ENCODE measurements around the gene IFTAP.
"Not testable (repeated sequence)": the region's sequence is repeated elsewhere in the genome, so short reads cannot be mapped to it uniquely, and the experiment has no call there.

IFTAP gene

GRCh38 chr11:36638556-36638955 lies 44.3 kb downstream of the IFTAP start:
- Histone ChIP-seq H3K9me3 (ENCODE audit: control insufficient read depth, insufficient read depth, low read length) (no peaks in the 10 kb centered on the region), H3K9ac (ENCODE audit: low read depth, low read length) (no peak overlapping the region), H3K4me1 (ENCODE audit: insufficient read depth, low read length) (no peaks in the 10 kb centered on the region), H3K36me3 (ENCODE audit: insufficient read depth, low read length) (no peaks in the 10 kb centered on the region)

GRCh38 chr11:36657610-36658267 lies 63.4 kb downstream of the IFTAP start:
- Histone ChIP-seq H3K4me1 (ENCODE audit: insufficient read depth, low read length) (no peaks in the 10 kb centered on the region), H3K36me3 (ENCODE audit: insufficient read depth, low read length) (no peaks in the 10 kb centered on the region), H3K9ac (ENCODE audit: low read depth, low read length) (no peak overlapping the region), H3K9me3 (ENCODE audit: control insufficient read depth, insufficient read depth, low read length) (no peaks in the 10 kb centered on the region)

- H3K9ac ChIP-seq (ENCODE audit: low read depth, low read length); H3K36me3 ChIP-seq (ENCODE audit: insufficient read depth, low read length); H3K4me1 ChIP-seq (ENCODE audit: insufficient read depth, low read length); H3K9me3 ChIP-seq (ENCODE audit: control insufficient read depth, insufficient read depth, low read length): not testable (repeated sequence)
Measured at GRCh38 chr11:36661359-36661758, 67.1 kb downstream of the IFTAP start.

- H3K36me3 ChIP-seq (ENCODE audit: insufficient read depth, low read length): no peaks in the 10 kb centered on the region
- peaks cover 3% of the 10 kb centered on the region; the same call in 1 of the 2 replicates for H3K9me3 ChIP-seq (ENCODE audit: control insufficient read depth, insufficient read depth, low read length)
- H3K4me1 ChIP-seq (ENCODE audit: insufficient read depth, low read length): no peaks in the 10 kb centered on the region
- H3K9ac ChIP-seq (ENCODE audit: low read depth, low read length): no peak overlapping the region
Measured at GRCh38 chr11:36672815-36673450, 78.6 kb downstream of the IFTAP start.

- H3K4me1 ChIP-seq (ENCODE audit: insufficient read depth, low read length); H3K9ac ChIP-seq (ENCODE audit: low read depth, low read length); H3K9me3 ChIP-seq (ENCODE audit: control insufficient read depth, insufficient read depth, low read length); H3K36me3 ChIP-seq (ENCODE audit: insufficient read depth, low read length): not testable (repeated sequence)
Measured at GRCh38 chr11:36679547-36679946, 85.2 kb downstream of the IFTAP start.

GRCh38 chr11:36683818-36684217 lies 89.5 kb downstream of the IFTAP start:
- no peak overlapping the region for H3K9ac ChIP-seq (ENCODE audit: low read depth, low read length)
- no peaks in the 10 kb centered on the region for H3K4me1 ChIP-seq (ENCODE audit: insufficient read depth, low read length)
- H3K36me3 ChIP-seq (ENCODE audit: insufficient read depth, low read length): no peaks in the 10 kb centered on the region
- H3K9me3 ChIP-seq (ENCODE audit: control insufficient read depth, insufficient read depth, low read length): no peaks in the 10 kb centered on the region

GRCh38 chr11:36684840-36685801 lies 90.8 kb downstream of the IFTAP start:
- H3K9ac ChIP-seq (ENCODE audit: low read depth, low read length): no peak overlapping the region
- H3K4me1 ChIP-seq (ENCODE audit: insufficient read depth, low read length): no peaks in the 10 kb centered on the region
- H3K36me3 ChIP-seq (ENCODE audit: insufficient read depth, low read length): no peaks in the 10 kb centered on the region
- H3K9me3 ChIP-seq (ENCODE audit: control insufficient read depth, insufficient read depth, low read length): no peaks in the 10 kb centered on the region

- no peaks in the 10 kb centered on the region for H3K4me1 ChIP-seq (ENCODE audit: insufficient read depth, low read length)
- H3K36me3 ChIP-seq (ENCODE audit: insufficient read depth, low read length): no peaks in the 10 kb centered on the region
- no peak overlapping the region for H3K9ac ChIP-seq (ENCODE audit: low read depth, low read length)
- H3K9me3 ChIP-seq (ENCODE audit: control insufficient read depth, insufficient read depth, low read length): no peaks in the 10 kb centered on the region
Measured at GRCh38 chr11:36688132-36688531, 93.8 kb downstream of the IFTAP start.

GRCh38 chr11:36688571-36689291 lies 94.4 kb downstream of the IFTAP start:
- Histone ChIP-seq H3K4me1 (ENCODE audit: insufficient read depth, low read length) (no peaks in the 10 kb centered on the region), H3K9me3 (ENCODE audit: control insufficient read depth, insufficient read depth, low read length) (no peaks in the 10 kb centered on the region), H3K9ac (ENCODE audit: low read depth, low read length) (no peak overlapping the region), H3K36me3 (ENCODE audit: insufficient read depth, low read length) (no peaks in the 10 kb centered on the region)

GRCh38 chr11:36689442-36689841 lies 95.1 kb downstream of the IFTAP start:
- Histone ChIP-seq H3K4me1 (ENCODE audit: insufficient read depth, low read length) (no peaks in the 10 kb centered on the region), H3K9me3 (ENCODE audit: control insufficient read depth, insufficient read depth, low read length) (no peaks in the 10 kb centered on the region), H3K9ac (ENCODE audit: low read depth, low read length) (no peak overlapping the region), H3K36me3 (ENCODE audit: insufficient read depth, low read length) (no peaks in the 10 kb centered on the region)

- Histone ChIP-seq H3K9ac (ENCODE audit: low read depth, low read length) (no peak overlapping the region), H3K4me1 (ENCODE audit: insufficient read depth, low read length) (no peaks in the 10 kb centered on the region), H3K36me3 (ENCODE audit: insufficient read depth, low read length) (no peaks in the 10 kb centered on the region), H3K9me3 (ENCODE audit: control insufficient read depth, insufficient read depth, low read length) (no peaks in the 10 kb centered on the region)
Measured at GRCh38 chr11:36692704-36693103, 98.4 kb downstream of the IFTAP start.

GRCh38 chr11:36693139-36693843 lies 99.0 kb downstream of the IFTAP start:
- Histone ChIP-seq H3K36me3 (ENCODE audit: insufficient read depth, low read length) (no peaks in the 10 kb centered on the region), H3K9ac (ENCODE audit: low read depth, low read length) (no peak overlapping the region), H3K9me3 (ENCODE audit: control insufficient read depth, insufficient read depth, low read length) (no peaks in the 10 kb centered on the region), H3K4me1 (ENCODE audit: insufficient read depth, low read length) (no peaks in the 10 kb centered on the region)

- H3K36me3 ChIP-seq (ENCODE audit: insufficient read depth, low read length): no peaks in the 10 kb centered on the region
- no peaks in the 10 kb centered on the region for H3K9me3 ChIP-seq (ENCODE audit: control insufficient read depth, insufficient read depth, low read length)
- H3K4me1 ChIP-seq (ENCODE audit: insufficient read depth, low read length): peaks cover 3% of the 10 kb centered on the region; the same call in 1 of the 2 replicates
- H3K9ac ChIP-seq (ENCODE audit: low read depth, low read length): no peak overlapping the region
Measured at GRCh38 chr11:36695111-36695510, 100.8 kb downstream of the IFTAP start.

GRCh38 chr11:36695571-36695970 lies 101.3 kb downstream of the IFTAP start:
- H3K4me1 ChIP-seq (ENCODE audit: insufficient read depth, low read length): peaks cover 7% of the 10 kb centered on the region; the same call in 1 of the 2 replicates
- H3K9ac ChIP-seq (ENCODE audit: low read depth, low read length): no peak overlapping the region
- no peaks in the 10 kb centered on the region for H3K36me3 ChIP-seq (ENCODE audit: insufficient read depth, low read length)
- H3K9me3 ChIP-seq (ENCODE audit: control insufficient read depth, insufficient read depth, low read length): no peaks in the 10 kb centered on the region
